Liver (tissue), 9 donors: ENCODE measurements around the gene TRPM8. TPM values are rescaled to one million over a fixed set of nuclear protein-coding genes. Genes with fewer than 3 reads are reported as not detected.
A peak's percentile ranks its signal among the peaks of the same experiment; 100 is the strongest.

Experiments used
- DNase-seq: peaks from one replicate; pipeline ENCODE4 v3.0.0-alpha.2; 2017; ENCODE audit warnings: low spot score
- H3K27ac ChIP-seq, 2 donors: one replicate each; pipeline ENCODE4 v1.7.0; 2013; ENCODE audit warnings: inconsistent platforms in 2 of 2, low read length in 2 of 2, control low read depth in 1 of 2, low read depth in 1 of 2, mild to moderate bottlenecking in 1 of 2
- H3K27me3 ChIP-seq, 4 donors: one replicate each; pipeline versions ENCODE4 v1.6.1 to v1.7.0; 2013; ENCODE audit warnings: low read length in 3 of 4, inconsistent platforms in 1 of 4, mild to moderate bottlenecking in 1 of 4, moderate library complexity in 1 of 4; ENCODE audit not compliant: control insufficient read depth in 4 of 4, insufficient read depth in 4 of 4
- H3K36me3 ChIP-seq, 4 donors: one replicate each; pipeline versions ENCODE4 v1.6.1 to v1.7.0; 2013; ENCODE audit warnings: low read length in 3 of 4, mild to moderate bottlenecking in 3 of 4, low read depth in 1 of 4, moderate library complexity in 1 of 4; ENCODE audit not compliant: control insufficient read depth in 4 of 4, insufficient read depth in 3 of 4
- H3K4me1 ChIP-seq, 4 donors: one replicate each; pipeline versions ENCODE4 v1.6.1 to v1.7.0; 2013; ENCODE audit warnings: low read length in 3 of 4, mild to moderate bottlenecking in 3 of 4, moderate library complexity in 1 of 4; ENCODE audit not compliant: control insufficient read depth in 4 of 4, insufficient read depth in 4 of 4
- H3K4me3 ChIP-seq, 3 donors: one replicate each; pipeline versions ENCODE4 v1.6.1 to v1.7.0; 2013; ENCODE audit warnings: low read length in 3 of 3, control low read depth in 1 of 3, low read depth in 1 of 3, mild to moderate bottlenecking in 1 of 3
- H3K9ac ChIP-seq, 2 donors: one replicate each; pipeline ENCODE4 v1.7.0; 2013; ENCODE audit warnings: low read length in 2 of 2, mild to moderate bottlenecking in 2 of 2, moderate library complexity in 2 of 2, control low read depth in 1 of 2, low read depth in 1 of 2
- H3K9me3 ChIP-seq, 4 donors: one replicate each; pipeline versions ENCODE4 v1.6.1 to v1.7.0; 2013; ENCODE audit warnings: low read length in 3 of 4; ENCODE audit not compliant: control insufficient read depth in 4 of 4
- ATF3 ChIP-seq: IDR thresholded peaks from 2 replicates; pipeline ENCODE4 v1.6.1; 2016; ENCODE audit warnings: antibody characterized with exemption
- CTCF ChIP-seq: fragments of 150-350 bp; IDR thresholded peaks from 2 replicates; pipeline ENCODE4 v1.5.1; 2017; ENCODE audit warnings: improper control_type of control experiment, low read depth, low read length; ENCODE audit not compliant: missing input control
- EGR1 ChIP-seq, 2 donors: IDR thresholded peaks; 2 replicates each; pipeline ENCODE4 v1.6.1; 2016 to 2018; ENCODE audit warnings: antibody characterized with exemption in 2 of 2, low read depth in 2 of 2
- FOXA1 ChIP-seq: IDR thresholded peaks from 2 replicates; pipeline ENCODE4 v1.6.1; 2016; ENCODE audit warnings: antibody characterized with exemption
- GABPA ChIP-seq, 2 donors: IDR thresholded peaks in 1 of 2; conservative IDR thresholded peaks in 1 of 2; 2 replicates each; pipeline ENCODE4 v1.6.1; 2016; ENCODE audit warnings: antibody characterized with exemption in 2 of 2, mild to moderate bottlenecking in 1 of 2, moderate library complexity in 1 of 2
- HNF4A ChIP-seq, 2 donors: conservative IDR thresholded peaks; 2 replicates each; pipeline ENCODE4 v1.6.1; 2016; ENCODE audit warnings: antibody characterized with exemption in 2 of 2, mild to moderate bottlenecking in 2 of 2
- HNF4G ChIP-seq: IDR thresholded peaks from 2 replicates; pipeline ENCODE4 v1.6.1; 2016; ENCODE audit warnings: antibody characterized with exemption
- JUND ChIP-seq, 2 donors: IDR thresholded peaks; 2 replicates each; pipeline ENCODE4 v1.6.1; 2016; ENCODE audit warnings: antibody characterized with exemption in 2 of 2
- MAX ChIP-seq: IDR thresholded peaks from 2 replicates; pipeline ENCODE4 v1.6.1; 2016; ENCODE audit warnings: antibody characterized with exemption
- NR2F2 ChIP-seq: IDR thresholded peaks from 2 replicates; pipeline ENCODE4 v1.6.1; 2016; ENCODE audit warnings: antibody characterized with exemption
- RAD21 ChIP-seq, 2 donors: IDR thresholded peaks; 2 replicates each; pipeline ENCODE4 v1.6.1; 2016; ENCODE audit warnings: antibody characterized with exemption in 2 of 2, mild to moderate bottlenecking in 2 of 2
- TAF1 ChIP-seq: conservative IDR thresholded peaks from 2 replicates; pipeline ENCODE4 v1.6.1; 2016; ENCODE audit warnings: antibody characterized with exemption, mild to moderate bottlenecking
- YY1 ChIP-seq: IDR thresholded peaks from 2 replicates; pipeline ENCODE4 v1.6.1; 2016; ENCODE audit warnings: antibody characterized with exemption, mild to moderate bottlenecking
- ZBTB33 ChIP-seq: IDR thresholded peaks from 2 replicates; pipeline ENCODE4 v1.6.1; 2016; ENCODE audit warnings: antibody characterized with exemption
- WGBS: extraction: QIAGEN DNeasy Blood & Tissue Kit; methylation state at CpG from one replicate; pipeline ENCODE4 v1.1.7; 2013; 5-methylcytosine and 5-hydroxymethylcytosine counted together
- polyA plus RNA-seq, 2 donors: library from polyadenylated mRNA; stranded (reverse) in 1 of 2; unstranded in 1 of 2; fragments of 200-250 nt in 1 of 2; fragments of >200 nt in 1 of 2; fragmentation: Nextera tagmentation in 1 of 2; extraction: Ambion mirVana in 1 of 2; gene quantifications; one replicate each; pipeline versions ENCODE4 v1.2.1 to v1.2.3, GENCODE V29; 2013 to 2015
- total RNA-seq, 2 donors: library from RNA; depleted of rRNA; stranded (reverse); fragments of >200 nt; gene quantifications; one replicate each; pipeline ENCODE4 v1.2.3, GENCODE V29; 2014
- donor health status: healthy.
- donor health status: healthy.
- donor health status: healthy.
- donor health status: healthy.
- donor health status: healthy.

TRPM8 gene
- total and polyA plus RNA-seq, 4 donors, result 1.1 to 79.2 (median 33.2) TPM

GRCh38 chr2:234025466-234025865 is 108.3 kb downstream of the TRPM8 start:
- H3K27me3 ChIP-seq, result no peaks in the 10 kb centered on the region
- H3K9me3 ChIP-seq, result no peaks in the 10 kb centered on the region
- H3K9ac ChIP-seq, result no peak overlapping the region
- 58% methylated on average over 10 of the region's 10 CpGs for WGBS
- no peaks in the 10 kb centered on the region for H3K36me3 ChIP-seq
- TF ChIP-seq EGR1 (IDR thresholded peaks at IDR 0.05; ENCODE audit: low read depth in 2 of 2) (no peak), NR2F2 (no peak)
- DNase-seq, result no peak
- peaks cover 0 to 13% (median 5%) of the 10 kb centered on the region in 4 donors for H3K4me1 ChIP-seq
- peak overlapping the region in 1 of 3 donors; percentile 21 for H3K4me3 ChIP-seq
- H3K27ac ChIP-seq, result no peak overlapping the region

GRCh38 chr2:234025891-234026401 is 108.8 kb downstream of the TRPM8 start:
- Histone ChIP-seq H3K27ac (no peak overlapping the region), H3K27me3 (no peaks in the 10 kb centered on the region), H3K4me1 (peaks cover 0 to 13% (median 5%) of the 10 kb centered on the region in 4 donors), H3K9me3 (no peaks in the 10 kb centered on the region), H3K4me3 (peak overlapping the region in 1 of 3 donors; percentile 21), H3K36me3 (no peaks in the 10 kb centered on the region), H3K9ac (no peak overlapping the region)
- no peak for DNase-seq
- 80% methylated on average over 5 of the region's 5 CpGs for WGBS
- no peak for TF ChIP-seq RAD21 (IDR thresholded peaks at IDR 0.05)
- no peak for TF ChIP-seq JUND (IDR thresholded peaks at IDR 0.05)
- TF ChIP-seq MAX, result no peak
- no peak for TF ChIP-seq EGR1 (IDR thresholded peaks at IDR 0.05; ENCODE audit: low read depth in 2 of 2)
- TF ChIP-seq ZBTB33, result no peak
- TF ChIP-seq TAF1, result no peak
- no peak for TF ChIP-seq HNF4G
- no peak for TF ChIP-seq HNF4A (conservative IDR thresholded peaks at IDR 0.05)
- TF ChIP-seq YY1, result no peak
- TF ChIP-seq CTCF, result no peak
- TF ChIP-seq GABPA (IDR thresholded peaks at IDR 0.05 in 1 of 2, conservative IDR thresholded peaks at IDR 0.05 in 1 of 2), result no peak

- no peak for DNase-seq
- Histone ChIP-seq H3K27me3 (no peaks in the 10 kb centered on the region), H3K4me1 (peaks cover 0 to 10% (median 5%) of the 10 kb centered on the region in 4 donors), H3K9ac (no peak overlapping the region), H3K36me3 (no peaks in the 10 kb centered on the region), H3K4me3 (no peak overlapping the region), H3K9me3 (no peaks in the 10 kb centered on the region), H3K27ac (no peak overlapping the region)
- WGBS, result 86% methylated on average over 10 of the region's 10 CpGs
- no peak for TF ChIP-seq HNF4A (conservative IDR thresholded peaks at IDR 0.05)
- no peak for TF ChIP-seq ATF3
- TF ChIP-seq CTCF, result no peak
- TF ChIP-seq EGR1 (IDR thresholded peaks at IDR 0.05; ENCODE audit: low read depth in 2 of 2), result no peak
- TF ChIP-seq TAF1, result no peak
- TF ChIP-seq FOXA1, result no peak
- no peak for TF ChIP-seq ZBTB33
Measured at GRCh38 chr2:234026693-234027254, 109.6 kb downstream of the TRPM8 start.
